ENCODE data around the gene EFCAB8. TPM values are rescaled to one million over a fixed set of nuclear protein-coding genes. Genes with fewer than 3 reads are reported as not detected.

The EFCAB8 gene
- total RNA-seq, 1 donor from 2014 or later = not detected

GRCh38 chr20:32920066-32920465, 61.3 kb downstream of the EFCAB8 start:
- Histone ChIP-seq H3K36me3 (no peaks in the 10 kb centered on the region), H3K27ac (no peak overlapping the region), H3K27me3 (no peaks in the 10 kb centered on the region), H3K4me1 (no peaks in the 10 kb centered on the region), H3K9me3 (peaks cover 9% of the 10 kb centered on the region), H3K4me3 (no peak overlapping the region)
- intact Hi-C loops (cut with DNase I) = no loop called here
- DNase-seq (ENCODE audit: extremely low spot score in 2 of 2) = peak in 1 of 2 donors; percentile 34
- TF ChIP-seq POLR2A (IDR thresholded peaks at IDR 0.05) = no peak
- TF ChIP-seq CTCF (IDR thresholded peaks at IDR 0.05) = no peak
- no peak for TF ChIP-seq POLR2AphosphoS5 (IDR thresholded peaks at IDR 0.05; ENCODE audit: insufficient read depth in 1 of 2, low read depth in 1 of 2)

- Histone ChIP-seq H3K4me1 (no peaks in the 10 kb centered on the region), H3K27me3 (no peaks in the 10 kb centered on the region), H3K4me3 (no peak overlapping the region), H3K9me3 (peaks cover 6% of the 10 kb centered on the region), H3K36me3 (no peaks in the 10 kb centered on the region), H3K27ac (no peak overlapping the region)
- intact Hi-C loops (cut with DNase I) = no loop called here
- DNase-seq (ENCODE audit: extremely low spot score in 2 of 2) = peak; percentile 43 to 65
- TF ChIP-seq POLR2AphosphoS5 (IDR thresholded peaks at IDR 0.05; ENCODE audit: insufficient read depth in 1 of 2, low read depth in 1 of 2) (no peak), POLR2A (IDR thresholded peaks at IDR 0.05) (no peak), CTCF (IDR thresholded peaks at IDR 0.05) (no peak)
Observed at GRCh38 chr20:32920530-32921298, 62.0 kb downstream of the EFCAB8 start.

GRCh38 chr20:32922466-32922865, 63.7 kb downstream of the EFCAB8 start:
- no peaks in the 10 kb centered on the region for H3K36me3 ChIP-seq
- intact Hi-C loops (cut with DNase I) = no loop called here
- DNase-seq (ENCODE audit: extremely low spot score in 2 of 2) = peak; percentile 14 to 64
- no peaks in the 10 kb centered on the region for H3K9me3 ChIP-seq
- H3K4me1 ChIP-seq = no peaks in the 10 kb centered on the region
- H3K27ac ChIP-seq = no peak overlapping the region
- H3K27me3 ChIP-seq = no peaks in the 10 kb centered on the region
- TF ChIP-seq POLR2A (IDR thresholded peaks at IDR 0.05) (no peak), POLR2AphosphoS5 (IDR thresholded peaks at IDR 0.05; ENCODE audit: insufficient read depth in 1 of 2, low read depth in 1 of 2) (no peak), CTCF (IDR thresholded peaks at IDR 0.05) (no peak)
- no peak overlapping the region for H3K4me3 ChIP-seq

- no peaks in the 10 kb centered on the region for H3K4me1 ChIP-seq
- intact Hi-C loops (cut with DNase I) = no loop called here
- H3K4me3 ChIP-seq = no peak overlapping the region
- H3K36me3 ChIP-seq = no peaks in the 10 kb centered on the region
- no peaks in the 10 kb centered on the region for H3K27me3 ChIP-seq
- H3K9me3 ChIP-seq = no peaks in the 10 kb centered on the region
- H3K27ac ChIP-seq = no peak overlapping the region
- TF ChIP-seq POLR2A (IDR thresholded peaks at IDR 0.05) (no peak), CTCF (IDR thresholded peaks at IDR 0.05) (no peak), POLR2AphosphoS5 (IDR thresholded peaks at IDR 0.05; ENCODE audit: insufficient read depth in 1 of 2, low read depth in 1 of 2) (no peak)
- DNase-seq (ENCODE audit: extremely low spot score in 2 of 2) = peak in 1 of 2 donors; percentile 46
Observed at GRCh38 chr20:32924781-32925180, 66.1 kb downstream of the EFCAB8 start.

DNA sequence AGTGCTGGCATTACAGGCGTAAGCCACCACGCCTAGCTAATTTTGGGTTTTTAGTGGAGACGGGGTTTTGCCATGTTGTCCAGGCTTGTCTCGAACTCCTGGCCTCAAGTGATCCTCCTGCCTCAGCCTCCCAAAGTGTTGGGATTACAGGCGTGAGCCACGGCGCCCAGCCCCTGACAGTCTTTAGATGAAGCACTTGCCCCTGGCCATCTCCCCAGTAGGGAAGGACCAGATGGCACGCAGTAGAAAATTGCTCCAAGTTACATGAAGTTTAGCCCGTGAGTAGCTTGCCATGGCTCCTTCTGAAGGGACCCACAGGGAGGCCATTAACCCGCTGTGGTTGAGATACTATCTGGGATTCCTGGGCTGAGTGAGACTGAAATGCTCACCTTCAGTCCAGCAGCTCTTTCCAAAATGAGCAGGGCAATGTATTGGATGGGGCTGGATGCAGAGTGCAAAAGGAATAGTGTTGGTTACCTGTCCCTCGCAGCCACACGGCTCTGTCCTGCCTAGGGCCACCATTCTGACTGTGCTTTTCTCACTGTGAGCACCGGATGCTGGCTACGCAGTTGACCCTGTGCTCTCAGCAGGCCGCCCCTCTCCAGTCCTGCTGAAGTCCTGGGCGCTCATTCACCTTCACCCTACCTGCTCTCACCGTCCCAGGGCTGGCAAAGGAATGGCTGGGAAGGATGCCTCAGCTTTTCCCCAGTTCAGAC, 66.9 kb downstream of the EFCAB8 start:
- no peaks in the 10 kb centered on the region for H3K27me3 ChIP-seq
- intact Hi-C loops (cut with DNase I) = no loop called here
- no peak overlapping the region for H3K27ac ChIP-seq
- H3K9me3 ChIP-seq = no peaks in the 10 kb centered on the region
- TF ChIP-seq POLR2A (IDR thresholded peaks at IDR 0.05) (no peak), POLR2AphosphoS5 (IDR thresholded peaks at IDR 0.05; ENCODE audit: insufficient read depth in 1 of 2, low read depth in 1 of 2) (no peak), CTCF (IDR thresholded peaks at IDR 0.05) (no peak)
- peak in 1 of 2 donors; percentile 95 for DNase-seq (ENCODE audit: extremely low spot score in 2 of 2)
- H3K4me3 ChIP-seq = no peak overlapping the region
- no peaks in the 10 kb centered on the region for H3K36me3 ChIP-seq
- H3K4me1 ChIP-seq = no peaks in the 10 kb centered on the region

Data from vagina (tissue), 2 donors.